ENCODE measurements around the gene CRACDL. TPM values are rescaled to one million over a fixed set of nuclear protein-coding genes. Genes with fewer than 3 reads are reported as not detected.

CRACDL gene
- total and polyA plus RNA-seq, 2 of the 13 experiments (the other 11 are each of a cell fraction or from before 2014, with no cell fraction given), result 0.15 to 0.26 TPM

DNA sequence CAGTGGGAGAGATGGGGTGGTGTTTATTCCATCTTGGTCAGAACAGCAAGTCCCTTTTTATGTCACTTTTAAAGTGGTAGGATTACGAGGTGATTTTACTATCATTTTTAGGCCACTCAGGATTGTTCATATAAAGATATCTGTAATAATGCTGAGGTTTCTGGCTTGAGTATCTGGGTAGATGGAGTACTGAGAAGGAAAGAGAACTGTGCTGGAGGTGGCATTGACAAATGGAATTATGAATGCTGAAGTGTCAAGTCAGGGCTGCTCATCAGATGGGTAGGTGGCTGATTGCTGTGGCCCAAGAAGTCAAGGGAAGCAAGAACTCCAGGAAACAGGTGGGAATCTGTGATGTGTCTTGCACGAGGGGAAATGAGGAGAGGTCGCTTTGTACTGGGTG lies 119.7 kb downstream of the CRACDL start (continued):
- TF ChIP-seq SP4 (CRISPR knock-in tag; IDR thresholded peaks at IDR 0.05), result no peak

DNA sequence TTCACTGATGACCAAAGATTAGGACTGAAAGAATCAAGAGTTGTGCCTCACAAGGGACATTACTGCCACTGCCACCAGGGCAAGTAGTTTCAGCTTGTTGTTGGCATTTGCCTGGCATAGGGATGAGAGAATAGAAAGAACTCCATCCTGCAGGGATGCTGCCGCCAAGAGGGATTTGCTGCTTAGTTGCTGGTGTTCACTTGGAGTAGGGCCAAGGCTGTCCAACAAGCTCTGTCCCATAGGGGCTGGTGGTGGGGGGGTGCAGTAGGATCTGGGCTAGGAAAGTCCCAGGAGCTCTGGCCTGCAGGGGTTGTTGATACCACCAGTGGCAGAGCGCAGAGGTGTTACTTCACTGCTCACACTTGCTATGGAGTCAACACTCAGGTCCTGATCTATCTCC lies 120.2 kb downstream of the CRACDL start:
- POLR2A ChIA-PET, result interaction anchor here (1.8 kb wide), 1 partner anchor 15 kb away, joined by 6 read pairs; no protein-coding TSS in a partner anchor

More for the DNA sequence above, 120.2 kb downstream of the CRACDL start:
- 95% methylated on average over 2 of the region's 2 CpGs for WGBS (ENCODE audit: low lambda C conversion rate)
- no peak overlapping the region for H3K4me3 ChIP-seq (replicated peaks in 1 of 3; ENCODE audit: insufficient read depth in 1 of 3, low read depth in 2 of 3, low read length in 3 of 3)
- no peaks in the 10 kb centered on the region for H3K27me3 ChIP-seq (ENCODE audit: control insufficient read depth in 1 of 2, insufficient read depth in 2 of 2, low read length in 2 of 2)
- intact Hi-C loops (cut with micrococcal nuclease; ENCODE audit: unreplicated experiment) (no loop called here), in situ Hi-C loops (cut with HindIII; ENCODE audit: extremely low pct_ligation_motif_present, low pct_unique_long_range_greater_than_20kb) (loop anchor here (5.0 kb wide), 1 partner anchor 48 kb away; no protein-coding TSS in a partner anchor)
- no peaks in the 10 kb centered on the region for H4K20me1 ChIP-seq (ENCODE audit: insufficient read depth, low read length)
- no peak for FAIRE-seq
- no TSS peak for BruUV-seq (replicated peaks)
- no peak for DNase-seq (ENCODE audit: low spot score)
- H3K27ac ChIP-seq (ENCODE audit: extremely low read length, insufficient read depth, low read length), result no peak overlapping the region
- no peaks in the 10 kb centered on the region for H3K79me2 ChIP-seq (ENCODE audit: insufficient read depth, low read length)
- TF ChIP-seq ARID2 (CRISPR knock-in tag; IDR thresholded peaks at IDR 0.05; ENCODE audit: borderline replicate concordance), result no peak
- no peak for TF ChIP-seq POLR2G (IDR thresholded peaks at IDR 0.05; ENCODE audit: low read depth, low read length)
- TF ChIP-seq ZNF431 (CRISPR knock-in tag; IDR thresholded peaks at IDR 0.05; ENCODE audit: borderline replicate concordance, low read depth), result no peak
- TF ChIP-seq, protein P1, sequence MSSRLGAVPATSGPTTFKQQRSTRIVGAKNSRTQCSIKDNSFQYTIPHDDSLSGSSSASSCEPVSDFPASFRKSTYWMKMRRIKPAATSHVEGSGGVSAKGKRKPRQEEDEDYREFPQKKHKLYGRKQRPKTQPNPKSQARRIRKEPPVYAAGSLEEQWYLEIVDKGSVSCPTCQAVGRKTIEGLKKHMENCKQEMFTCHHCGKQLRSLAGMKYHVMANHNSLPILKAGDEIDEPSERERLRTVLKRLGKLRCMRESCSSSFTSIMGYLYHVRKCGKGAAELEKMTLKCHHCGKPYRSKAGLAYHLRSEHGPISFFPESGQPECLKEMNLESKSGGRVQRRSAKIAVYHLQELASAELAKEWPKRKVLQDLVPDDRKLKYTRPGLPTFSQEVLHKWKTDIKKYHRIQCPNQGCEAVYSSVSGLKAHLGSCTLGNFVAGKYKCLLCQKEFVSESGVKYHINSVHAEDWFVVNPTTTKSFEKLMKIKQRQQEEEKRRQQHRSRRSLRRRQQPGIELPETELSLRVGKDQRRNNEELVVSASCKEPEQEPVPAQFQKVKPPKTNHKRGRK (CRISPR knock-in tag; IDR thresholded peaks at IDR 0.05), result no peak
- no peak for TF ChIP-seq ASH2L (IDR thresholded peaks at IDR 0.05; ENCODE audit: insufficient read length, low read depth, low read length)
- no peak for TF ChIP-seq NFKB2 (CRISPR knock-in tag; IDR thresholded peaks at IDR 0.05; ENCODE audit: borderline replicate concordance)
- no peak for TF ChIP-seq ZSCAN9 (CRISPR knock-in tag; IDR thresholded peaks at IDR 0.05; ENCODE audit: borderline replicate concordance)
- TF ChIP-seq, protein P2, sequence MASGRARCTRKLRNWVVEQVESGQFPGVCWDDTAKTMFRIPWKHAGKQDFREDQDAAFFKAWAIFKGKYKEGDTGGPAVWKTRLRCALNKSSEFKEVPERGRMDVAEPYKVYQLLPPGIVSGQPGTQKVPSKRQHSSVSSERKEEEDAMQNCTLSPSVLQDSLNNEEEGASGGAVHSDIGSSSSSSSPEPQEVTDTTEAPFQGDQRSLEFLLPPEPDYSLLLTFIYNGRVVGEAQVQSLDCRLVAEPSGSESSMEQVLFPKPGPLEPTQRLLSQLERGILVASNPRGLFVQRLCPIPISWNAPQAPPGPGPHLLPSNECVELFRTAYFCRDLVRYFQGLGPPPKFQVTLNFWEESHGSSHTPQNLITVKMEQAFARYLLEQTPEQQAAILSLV (CRISPR knock-in tag; IDR thresholded peaks at IDR 0.05; ENCODE audit: borderline replicate concordance), result no peak
- TF ChIP-seq ZNF354B (CRISPR knock-in tag; IDR thresholded peaks at IDR 0.05), result no peak
- no peak for TF ChIP-seq ZFP37 (CRISPR knock-in tag; IDR thresholded peaks at IDR 0.05; ENCODE audit: borderline replicate concordance)
- TF ChIP-seq RARA (CRISPR knock-in tag; IDR thresholded peaks at IDR 0.05), result no peak
- no peak for TF ChIP-seq ZFP62 (CRISPR knock-in tag; IDR thresholded peaks at IDR 0.05)
- H3K36me3 ChIP-seq (replicated peaks in 1 of 2; ENCODE audit: control insufficient read depth in 1 of 2, insufficient read depth in 2 of 2, low read length in 2 of 2), result no peaks in the 10 kb centered on the region
- no peaks in the 10 kb centered on the region for H3K9me3 ChIP-seq (ENCODE audit: low read length)
- H3K4me1 ChIP-seq (ENCODE audit: insufficient read depth, low read length), result peaks cover 4% of the 10 kb centered on the region
- H3K4me2 ChIP-seq (ENCODE audit: low read depth, low read length), result no peak overlapping the region
- CTCF ChIA-PET (ENCODE audit: low intra/inter-chr PET ratio, low total read pairs), result no interaction called here
- H2AFZ ChIP-seq (ENCODE audit: low read length), result no peak overlapping the region
- ATAC-seq, result no peak
- H3K9ac ChIP-seq (ENCODE audit: insufficient read depth, low read depth, low read length), result no peak overlapping the region
